Transverse colon (tissue), 4 donors: ENCODE results near the gene PCP4L1. TPM values are rescaled to one million over a fixed set of nuclear protein-coding genes. Genes with fewer than 3 reads are reported as not detected.
"Not testable (repeated sequence)": the region's sequence is repeated elsewhere in the genome, so short reads cannot be mapped to it uniquely, and the experiment has no call there.

Source experiments
- DNase-seq: peaks from one replicate; pipeline ENCODE4 v3.0.0-alpha.2; 2019
- H3K27ac ChIP-seq, 4 donors: fragments of 200-600 bp; sonication (generic); 2 replicates each; pipeline ENCODE4 v1.5.1; 2016 to 2018; ENCODE audit warnings: inconsistent platforms in 4 of 4
- H3K27me3 ChIP-seq: fragments of 200-600 bp; sonication (generic); 2 replicates; pipeline ENCODE4 v1.5.1; 2017; ENCODE audit warnings: inconsistent platforms
- H3K36me3 ChIP-seq, 4 donors: fragments of 200-600 bp; sonication (generic); 2 replicates each; pipeline ENCODE4 v1.5.1; 2017 to 2019; ENCODE audit warnings: inconsistent platforms in 4 of 4
- H3K4me1 ChIP-seq, 4 donors: fragments of 200-600 bp; sonication (generic); 2 replicates each; pipeline ENCODE4 v1.5.1; 2017 to 2020; ENCODE audit warnings: inconsistent platforms in 4 of 4
- H3K4me3 ChIP-seq, 4 donors: fragments of 200-600 bp; sonication (generic); 1 replicate in 1 of 4; 2 replicates in 3 of 4; pipeline versions ENCODE4 v1.5.1 to v1.6.1; 2017 to 2019; ENCODE audit warnings: inconsistent platforms in 4 of 4
- H3K9me3 ChIP-seq, 2 donors: fragments of 200-600 bp; sonication (generic); 2 replicates each; pipeline ENCODE4 v1.5.1; 2017 to 2019; ENCODE audit warnings: inconsistent platforms in 2 of 2
- CTCF ChIP-seq, 5 experiments: fragments of 200-600 bp in 3 of 5; fragments of 450-650 bp in 2 of 5; sonication (generic) in 3 of 5; IDR thresholded peaks; 1 replicate in 2 of 5; 2 replicates in 3 of 5; pipeline ENCODE4 v1.5.1; 2016 to 2017; ENCODE audit warnings: antibody characterized with exemption in 5 of 5, inconsistent platforms in 3 of 5, mild to moderate bottlenecking in 2 of 5, moderate library complexity in 1 of 5
- EP300 ChIP-seq: sonication (generic); formaldehyde crosslinking; IDR thresholded peaks from one replicate; pipeline ENCODE4 v1.6.1; 2017; ENCODE audit warnings: antibody characterized with exemption, low read depth
- POLR2A ChIP-seq: fragments of 450-650 bp; IDR thresholded peaks from one replicate; pipeline ENCODE4 v1.6.1; 2016; ENCODE audit warnings: antibody characterized with exemption, mild to moderate bottlenecking, moderate library complexity
- POLR2AphosphoS5 ChIP-seq, 3 donors: sonication (generic); formaldehyde crosslinking; IDR thresholded peaks; one replicate each; pipeline ENCODE4 v1.6.1; 2016; ENCODE audit warnings: antibody characterized with exemption in 3 of 3
- WGBS, 2 donors: methylation state at CpG; one replicate each; pipeline ENCODE4 v1.1.5; 2018; ENCODE audit warnings: low coverage in 1 of 2; 5-methylcytosine and 5-hydroxymethylcytosine counted together
- in situ Hi-C, 4 donors: fragments of 200-750 bp; cut with MboI; loops; one replicate each; pipeline versions ENCODE4 v1.15.0 to v1.15.1; 2017; ENCODE audit warnings: low sequenced_read_pairs in 3 of 4, low pct_ligation_motif_present in 1 of 4, low pct_unique_long_range_greater_than_20kb in 1 of 4
- intact Hi-C: fragments of 100-400 bp; cut with DNase I; formaldehyde crosslinking; loops from one replicate; pipeline ENCODE4 v1.15.1; 2023; ENCODE audit warnings: low total_unique reads
- total RNA-seq, 4 donors: library from RNA; depleted of rRNA; stranded (reverse); fragments of >200 nt; gene quantifications; one replicate each; pipeline ENCODE4 v1.1.0, GENCODE V29; 2016

The PCP4L1 gene
- total RNA-seq, 4 donors from 2014 or later, result 1.8 to 2.1 TPM; not detected in 2

- H3K4me1 ChIP-seq, result no peaks in the 10 kb centered on the region
Observed at GRCh38 chr1:161242313-161242712, 16.2 kb upstream of the PCP4L1 start.

DNA sequence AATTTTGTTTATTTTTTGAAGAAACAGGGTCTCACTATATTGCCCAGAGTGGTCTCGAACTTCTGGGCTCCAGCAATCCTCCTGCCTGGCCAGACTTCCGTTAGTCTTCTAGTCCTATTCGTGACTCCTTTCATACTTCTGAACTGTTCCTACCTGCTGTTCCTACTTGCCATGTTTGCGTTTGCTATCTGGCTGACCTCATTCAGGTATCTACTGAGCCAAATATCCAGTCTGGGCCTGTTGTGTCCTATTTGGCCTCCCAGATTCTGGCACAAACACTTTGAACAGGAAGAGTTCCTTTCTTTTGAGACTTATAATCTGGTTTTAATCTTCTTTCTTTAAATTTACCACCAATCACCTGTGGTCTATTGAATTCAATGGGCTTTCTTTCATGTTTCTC, 13.7 kb upstream of the PCP4L1 start:
- WGBS, 2 donors, result 45 to 86% methylated on average over 2 to 4 of the region's 4 CpGs
- in situ Hi-C loops, result no loop called here
- H3K9me3 ChIP-seq, result no peaks in the 10 kb centered on the region
- H3K36me3 ChIP-seq, result no peaks in the 10 kb centered on the region
- no peak for DNase-seq
- TF ChIP-seq POLR2AphosphoS5 (IDR thresholded peaks at IDR 0.05) (no peak), CTCF (IDR thresholded peaks at IDR 0.05) (no peak), EP300 (no peak), POLR2A (no peak)
- no peak overlapping the region for H3K4me3 ChIP-seq
- no peak overlapping the region for H3K27ac ChIP-seq
- H3K27me3 ChIP-seq, result no peaks in the 10 kb centered on the region
- H3K4me1 ChIP-seq, result no peaks in the 10 kb centered on the region
- intact Hi-C loops, result no loop called here

More at GRCh38 chr1:161242313-161242712, 16.2 kb upstream of the PCP4L1 start:
- H3K9me3 ChIP-seq, result no peaks in the 10 kb centered on the region
- H3K27ac ChIP-seq, result no peak overlapping the region
- in situ Hi-C loops (no loop called here), intact Hi-C loops (no loop called here)
- no peak overlapping the region for H3K4me3 ChIP-seq
- no peak for TF ChIP-seq POLR2AphosphoS5 (IDR thresholded peaks at IDR 0.05)
- no peak for TF ChIP-seq POLR2A
- no peak for TF ChIP-seq EP300
- no peak for TF ChIP-seq CTCF (IDR thresholded peaks at IDR 0.05)
- 57 to 71% methylated on average over 2 of the region's 2 CpGs for WGBS, 2 donors
- no peak for DNase-seq
- no peaks in the 10 kb centered on the region for H3K27me3 ChIP-seq
- H3K36me3 ChIP-seq, result no peaks in the 10 kb centered on the region

DNA sequence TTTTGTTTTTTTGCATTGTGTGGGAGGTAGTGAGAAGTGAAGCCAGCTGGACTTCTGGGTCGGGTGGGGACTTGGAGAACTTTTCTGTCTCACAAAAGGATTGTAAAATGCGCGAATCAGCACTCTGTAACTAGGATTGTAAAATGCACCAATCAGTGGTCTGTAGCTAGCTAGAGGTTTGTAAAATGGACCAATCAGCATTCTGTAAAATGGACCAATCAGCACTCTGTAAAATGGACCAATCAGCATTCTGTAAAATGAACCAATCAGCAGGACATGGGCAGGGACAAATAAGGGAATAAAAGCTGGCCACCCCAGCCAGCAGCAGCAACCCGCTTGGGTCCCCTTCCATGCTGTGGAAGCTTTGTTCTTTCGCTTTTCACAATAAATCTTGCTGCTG, 8.4 kb upstream of the PCP4L1 start:
- H3K9me3 ChIP-seq, intact Hi-C loops, in situ Hi-C loops, H3K4me1 ChIP-seq, H3K27ac ChIP-seq, H3K27me3 ChIP-seq, H3K4me3 ChIP-seq, DNase-seq, H3K36me3 ChIP-seq: not testable (repeated sequence)
- 84 to 100% methylated on average over 1 to 5 of the region's 5 CpGs for WGBS, 2 donors

GRCh38 chr1:161250829-161251228, 7.7 kb upstream of the PCP4L1 start:
- no peaks in the 10 kb centered on the region for H3K27me3 ChIP-seq
- H3K4me1 ChIP-seq, result no peaks in the 10 kb centered on the region
- no peak overlapping the region for H3K27ac ChIP-seq
- intact Hi-C loops (no loop called here), in situ Hi-C loops (no loop called here)
- TF ChIP-seq CTCF (IDR thresholded peaks at IDR 0.05) (no peak), POLR2A (no peak), POLR2AphosphoS5 (IDR thresholded peaks at IDR 0.05) (no peak), EP300 (no peak)
- DNase-seq, result no peak
- H3K4me3 ChIP-seq, result no peak overlapping the region
- WGBS, 2 donors, result 80 to 86% methylated on average over 2 to 7 of the region's 7 CpGs
- H3K36me3 ChIP-seq, result no peaks in the 10 kb centered on the region
- H3K9me3 ChIP-seq, result no peaks in the 10 kb centered on the region

DNA sequence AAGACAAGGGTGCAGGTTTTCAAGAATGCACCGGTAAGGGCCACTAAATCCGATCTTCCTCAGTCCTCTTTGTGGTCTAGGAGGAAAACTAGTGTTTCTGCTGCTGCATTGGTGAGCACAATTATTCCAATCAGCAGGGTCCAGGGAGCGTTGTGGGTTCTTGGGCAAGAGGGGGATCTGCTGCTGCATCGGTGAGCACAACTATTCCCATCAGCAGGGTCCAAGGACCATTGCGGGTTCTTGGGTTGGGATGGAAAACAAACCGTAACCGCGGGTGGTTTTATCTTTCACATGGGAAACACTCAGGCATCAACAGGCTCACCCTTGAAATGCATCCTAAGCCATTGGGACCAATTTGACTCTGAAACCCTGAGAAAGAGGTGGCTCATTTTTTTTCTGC, 7.0 kb upstream of the PCP4L1 start:
- intact Hi-C loops, result no loop called here
- no peaks in the 10 kb centered on the region for H3K36me3 ChIP-seq
- no peaks in the 10 kb centered on the region for H3K27me3 ChIP-seq
- H3K4me3 ChIP-seq, result no peak overlapping the region
- no peak overlapping the region for H3K27ac ChIP-seq
- H3K4me1 ChIP-seq, result no peaks in the 10 kb centered on the region
- DNase-seq, result no peak
- in situ Hi-C loops, result no loop called here
- TF ChIP-seq POLR2A (no peak), POLR2AphosphoS5 (IDR thresholded peaks at IDR 0.05) (no peak), EP300 (no peak), CTCF (IDR thresholded peaks at IDR 0.05) (no peak)
- WGBS, 2 donors, result 83 to 96% methylated on average over 1 to 8 of the region's 8 CpGs
- no peaks in the 10 kb centered on the region for H3K9me3 ChIP-seq

GRCh38 chr1:161255302-161255701, 3.2 kb upstream of the PCP4L1 start:
- Histone ChIP-seq H3K27me3 (peaks cover 33% of the 10 kb centered on the region), H3K9me3 (peaks cover 3 to 10% of the 10 kb centered on the region in 2 donors), H3K4me1 (peaks cover 0 to 10% (median 7%) of the 10 kb centered on the region in 4 donors)
- H3K4me3 ChIP-seq, intact Hi-C loops, H3K36me3 ChIP-seq, DNase-seq, in situ Hi-C loops, H3K27ac ChIP-seq: not testable (repeated sequence)
- WGBS, 2 donors, result 89 to 95% methylated on average over 4 to 5 of the region's 5 CpGs

DNA sequence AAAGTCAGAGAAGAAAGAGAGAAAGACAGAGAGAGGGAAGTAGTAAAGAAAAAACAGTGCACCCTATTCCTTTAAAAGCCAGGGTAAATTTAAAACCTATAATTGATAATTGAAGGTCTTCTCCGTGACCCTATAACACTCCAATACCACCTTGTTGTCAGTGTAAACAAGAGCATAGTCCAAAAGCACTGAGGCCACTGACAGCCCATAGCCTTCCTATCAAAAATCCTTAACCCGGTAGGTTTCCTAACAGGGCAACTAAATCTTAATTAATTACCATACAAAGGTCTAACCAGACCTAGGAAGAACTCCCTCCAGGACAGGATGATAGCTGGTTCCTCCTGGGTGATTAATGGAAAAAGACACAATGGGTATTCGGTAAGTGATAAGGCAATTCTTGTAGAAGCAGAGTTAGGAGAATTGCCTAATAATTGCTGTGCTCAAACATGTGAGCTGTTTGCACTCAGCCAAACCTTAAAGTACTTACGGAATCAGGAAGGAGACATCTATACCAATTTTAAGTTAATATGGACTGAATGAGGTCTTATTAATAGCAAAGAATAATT, 2.5 kb upstream of the PCP4L1 start:
- in situ Hi-C loops, intact Hi-C loops, H3K4me3 ChIP-seq, H3K27ac ChIP-seq, DNase-seq, H3K36me3 ChIP-seq: not testable (repeated sequence)
- Histone ChIP-seq H3K27me3 (peaks cover 40% of the 10 kb centered on the region), H3K9me3 (peaks cover 3 to 10% of the 10 kb centered on the region in 2 donors), H3K4me1 (peaks cover 0 to 15% (median 7%) of the 10 kb centered on the region in 4 donors)
- 83 to 90% methylated on average over 2 to 4 of the region's 4 CpGs for WGBS, 2 donors
